Caco-2 (cell line): ENCODE measurements around the gene PRKCB. TPM values are rescaled to one million over a fixed set of nuclear protein-coding genes. Genes with fewer than 3 reads are reported as not detected.

Experiments
- BruUV-seq: library from RNA; stranded (reverse); fragments of 400-500 nt; replicated peaks from 2 replicates; lab custom pipeline; 2021; lab: Mats Ljungman, UMichigan
- CTCF ChIA-PET: fragments of 300-600 bp; sonication (Branson Sonifier 250); formaldehyde crosslinking; loops from one replicate; lab custom pipeline; 2022; ENCODE audit warnings: antibody characterized with exemption; lab: Charles Lee
- POLR2A ChIA-PET: fragments of 300-600 bp; sonication (Branson Sonifier 250); formaldehyde crosslinking; loops from one replicate; lab custom pipeline; 2022; ENCODE audit warnings: antibody characterized with exemption; lab: Charles Lee
- DNase-seq, 2 experiments: peaks; one replicate each; pipeline versions ENCODE4 v3.0.0 to v3.0.0-alpha.2; 2020 to 2022
- H3K27me3 ChIP-seq: replicated peaks from 2 replicates; pipeline ENCODE4 v1.6.0; 2011; ENCODE audit warnings: low read length; ENCODE audit not compliant: control insufficient read depth, insufficient read depth
- H3K36me3 ChIP-seq: 2 replicates; pipeline ENCODE4 v1.5.1; 2011; ENCODE audit warnings: low read length; ENCODE audit not compliant: control insufficient read depth, insufficient read depth
- H3K4me1 ChIP-seq: fragments of 250-450 bp; sonication (Bioruptor Pico); 2 replicates; pipeline ENCODE4 v1.5.1; 2020; ENCODE audit warnings: mild to moderate bottlenecking
- H3K4me3 ChIP-seq: 2 replicates; pipeline ENCODE4 v1.5.1; 2011; ENCODE audit warnings: low read depth, mild to moderate bottlenecking, control low read depth, low read length
- H3K9me3 ChIP-seq: fragments of 250-450 bp; sonication (Bioruptor Pico); 2 replicates; pipeline ENCODE4 v1.5.1; 2020; ENCODE audit warnings: mild to moderate bottlenecking, moderate library complexity
- H3K27ac Mint-ChIP-seq: one replicate; pipeline ENCODE4 v1.8.0; 2022; ENCODE audit warnings: mixed read lengths; ENCODE audit not compliant: unreplicated experiment
- H3K27me3 Mint-ChIP-seq: one replicate; pipeline ENCODE4 v1.8.0; 2022; ENCODE audit warnings: mixed read lengths; ENCODE audit not compliant: insufficient read depth, unreplicated experiment
- H3K36me3 Mint-ChIP-seq: one replicate; pipeline ENCODE4 v1.8.0; 2022; ENCODE audit warnings: mild to moderate bottlenecking, mixed read lengths; ENCODE audit not compliant: insufficient read depth, unreplicated experiment
- H3K4me1 Mint-ChIP-seq: one replicate; pipeline ENCODE4 v1.8.0; 2022; ENCODE audit warnings: low read depth, mixed read lengths; ENCODE audit not compliant: unreplicated experiment
- H3K4me3 Mint-ChIP-seq: one replicate; pipeline ENCODE4 v1.8.0; 2022; ENCODE audit warnings: mild to moderate bottlenecking, moderate library complexity, mixed read lengths; ENCODE audit not compliant: unreplicated experiment
- H3K9me3 Mint-ChIP-seq: one replicate; pipeline ENCODE4 v1.8.0; 2022; ENCODE audit warnings: mixed read lengths; ENCODE audit not compliant: unreplicated experiment
- CTCF ChIP-seq, 2 experiments: fragments of 200-600 bp in 1 of 2; IDR thresholded peaks; 1 replicate in 1 of 2; 2 replicates in 1 of 2; pipeline versions ENCODE4 v1.5.1 to v1.8.0; 2011 to 2022; ENCODE audit warnings: antibody characterized with exemption in 1 of 2, control low read depth in 1 of 2, inconsistent platforms in 1 of 2, low read depth in 1 of 2, low read length in 1 of 2, mild to moderate bottlenecking in 1 of 2, moderate library complexity in 1 of 2; ENCODE audit not compliant: insufficient read depth in 1 of 2, severe bottlenecking in 1 of 2, unreplicated experiment in 1 of 2
- intact Hi-C: fragments of 100-400 bp; cut with micrococcal nuclease; formaldehyde crosslinking; loops from one replicate; pipeline ENCODE4 v1.10.0; 2022; ENCODE audit not compliant: unreplicated experiment
- total RNA-seq: library from RNA; stranded (reverse); gene quantifications from 2 replicates; pipeline ENCODE4 v1.2.3, GENCODE V29; 2022

Gene PRKCB
- total RNA-seq, 1 experiment from 2014 or later: not detected

GRCh38 chr16:24116046-24116776, 280.4 kb downstream of the PRKCB start:
- intact Hi-C loops: no loop called here
- no TSS peak for BruUV-seq
- Mint-ChIP-seq H3K9me3 (no peaks in the 10 kb centered on the region), H3K27me3 (peaks cover 23% of the 10 kb centered on the region), H3K4me1 (no peaks in the 10 kb centered on the region), H3K4me3 (no peak overlapping the region), H3K36me3 (no peaks in the 10 kb centered on the region), H3K27ac (no peak overlapping the region)
- no peak for DNase-seq
- no peak overlapping the region for H3K4me3 ChIP-seq
- POLR2A ChIA-PET: no interaction called here
- no peaks in the 10 kb centered on the region for H3K27me3 ChIP-seq
- H3K4me1 ChIP-seq: no peaks in the 10 kb centered on the region
- H3K9me3 ChIP-seq: no peaks in the 10 kb centered on the region
- H3K36me3 ChIP-seq: no peaks in the 10 kb centered on the region
- CTCF ChIA-PET: no interaction called here
- no peak for TF ChIP-seq CTCF (IDR thresholded peaks at IDR 0.05; ENCODE audit: insufficient read depth in 1 of 2, low read depth in 1 of 2, low read length in 1 of 2, severe bottlenecking in 1 of 2, unreplicated experiment in 1 of 2)

DNA sequence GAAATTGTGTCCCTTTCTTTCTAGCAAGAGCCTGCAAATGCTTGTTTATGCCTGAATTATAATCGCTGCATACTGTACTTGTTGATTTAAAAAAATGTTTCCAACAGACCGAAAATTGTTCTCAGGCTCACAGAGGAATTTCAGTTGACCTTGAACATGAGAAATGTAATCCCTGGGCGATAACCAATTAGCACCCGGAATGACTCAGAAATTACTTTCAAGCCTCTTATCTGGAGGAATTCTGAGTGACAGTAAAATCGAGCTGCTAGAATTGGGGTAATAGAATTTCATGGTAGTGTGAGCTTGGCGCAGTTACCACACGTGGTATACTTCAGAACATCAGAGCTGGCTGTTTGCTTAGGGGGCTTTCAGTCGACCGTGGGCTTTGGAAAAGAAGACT, 281.2 kb downstream of the PRKCB start:
- Histone ChIP-seq H3K27me3 (no peaks in the 10 kb centered on the region), H3K4me3 (no peak overlapping the region), H3K4me1 (no peaks in the 10 kb centered on the region), H3K36me3 (no peaks in the 10 kb centered on the region), H3K9me3 (no peaks in the 10 kb centered on the region)
- H3K27ac Mint-ChIP-seq: no peak overlapping the region
- no peak for DNase-seq
- no TSS peak for BruUV-seq
- H3K9me3 Mint-ChIP-seq: no peaks in the 10 kb centered on the region
- ChIA-PET POLR2A (no interaction called here), CTCF (no interaction called here)
- no peak for TF ChIP-seq CTCF (IDR thresholded peaks at IDR 0.05; ENCODE audit: insufficient read depth in 1 of 2, low read depth in 1 of 2, low read length in 1 of 2, severe bottlenecking in 1 of 2, unreplicated experiment in 1 of 2)
- H3K36me3 Mint-ChIP-seq: no peaks in the 10 kb centered on the region
- intact Hi-C loops: no loop called here
- H3K4me1 Mint-ChIP-seq: no peaks in the 10 kb centered on the region
- H3K4me3 Mint-ChIP-seq: no peak overlapping the region
- peaks cover 26% of the 10 kb centered on the region for H3K27me3 Mint-ChIP-seq

DNA sequence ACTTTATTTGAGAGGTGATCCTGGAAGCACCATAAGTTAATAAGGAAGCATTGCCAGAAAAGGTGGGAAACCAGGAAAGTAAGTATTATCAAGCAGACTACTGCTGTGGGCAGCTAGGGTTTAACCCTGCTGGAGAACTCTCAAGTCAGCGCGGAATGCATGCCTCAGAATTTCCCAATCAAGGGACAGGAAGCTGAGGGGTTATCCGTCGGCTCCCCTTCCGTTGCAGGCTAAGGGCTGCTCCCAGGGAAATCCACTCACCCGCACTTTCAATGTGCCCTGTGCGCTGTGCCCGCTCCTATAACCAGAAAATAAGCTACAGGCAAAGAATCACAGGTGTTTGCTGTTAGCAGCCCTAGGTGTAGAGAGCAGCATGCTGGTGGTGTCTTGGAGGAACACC, 281.9 kb downstream of the PRKCB start:
- Mint-ChIP-seq H3K27me3 (peaks cover 27% of the 10 kb centered on the region), H3K4me1 (no peaks in the 10 kb centered on the region), H3K36me3 (no peaks in the 10 kb centered on the region), H3K27ac (no peak overlapping the region), H3K4me3 (no peak overlapping the region), H3K9me3 (no peaks in the 10 kb centered on the region)
- DNase-seq: no peak
- no peak for TF ChIP-seq CTCF (IDR thresholded peaks at IDR 0.05; ENCODE audit: insufficient read depth in 1 of 2, low read depth in 1 of 2, low read length in 1 of 2, severe bottlenecking in 1 of 2, unreplicated experiment in 1 of 2)
- H3K4me1 ChIP-seq: no peaks in the 10 kb centered on the region
- intact Hi-C loops: no loop called here
- no TSS peak for BruUV-seq
- ChIA-PET POLR2A (no interaction called here), CTCF (no interaction called here)
- H3K27me3 ChIP-seq: no peaks in the 10 kb centered on the region
- H3K36me3 ChIP-seq: no peaks in the 10 kb centered on the region
- H3K4me3 ChIP-seq: no peak overlapping the region
- no peaks in the 10 kb centered on the region for H3K9me3 ChIP-seq
